ENCODE results near the gene NOTCH4. TPM values are rescaled to one million over a fixed set of nuclear protein-coding genes. Genes with fewer than 3 reads are reported as not detected.
A peak's percentile ranks its signal among the peaks of the same experiment; 100 is the strongest.

NOTCH4 gene
- total and polyA plus RNA-seq, 9 of the 15 experiments (the other 6 are each of a cell fraction or from before 2014, with no cell fraction given), result 0.24 to 4.3 (median 1.7) TPM

DNA sequence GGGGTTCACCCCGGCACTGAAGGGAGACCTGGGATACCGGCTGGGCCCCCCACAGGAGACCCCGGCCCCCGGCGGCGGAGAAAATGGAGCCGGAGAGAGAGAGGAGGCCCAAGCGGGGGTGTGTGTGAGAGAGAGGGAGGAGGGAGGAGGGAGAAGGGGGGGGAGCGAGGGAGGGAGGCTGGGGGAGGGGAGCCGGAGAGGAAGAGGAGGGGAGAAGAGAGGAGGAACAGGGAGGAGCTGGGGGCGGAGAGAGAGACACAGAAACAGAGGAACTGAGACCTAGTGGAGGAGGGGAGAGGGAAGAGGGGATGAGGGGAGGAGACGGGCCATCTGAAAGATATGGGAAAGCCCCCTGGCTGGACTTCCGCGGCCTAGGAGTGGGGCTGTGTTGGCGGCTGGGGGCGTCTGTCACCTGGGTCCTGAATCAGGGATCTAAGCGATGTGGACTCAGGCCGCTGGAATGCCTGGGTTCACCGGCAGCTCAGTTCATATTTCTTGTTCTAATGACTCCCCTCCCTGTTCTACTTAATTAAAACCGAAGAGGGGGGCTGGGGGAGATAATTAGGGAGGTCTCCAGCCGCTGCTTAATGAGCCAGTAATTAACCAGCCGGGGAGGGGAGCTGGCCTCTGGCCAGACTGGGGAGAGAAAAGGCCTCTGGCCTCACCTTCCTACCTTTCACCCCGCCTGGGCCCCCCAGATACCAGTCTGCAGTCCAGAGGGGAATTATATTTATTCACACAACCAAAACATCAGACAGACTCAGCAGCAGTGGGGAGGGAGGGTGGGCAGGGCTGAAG is 33.6 kb downstream of the NOTCH4 start, which contains the start of gene PBX2 (continued):
- TF ChIP-seq, protein P1, sequence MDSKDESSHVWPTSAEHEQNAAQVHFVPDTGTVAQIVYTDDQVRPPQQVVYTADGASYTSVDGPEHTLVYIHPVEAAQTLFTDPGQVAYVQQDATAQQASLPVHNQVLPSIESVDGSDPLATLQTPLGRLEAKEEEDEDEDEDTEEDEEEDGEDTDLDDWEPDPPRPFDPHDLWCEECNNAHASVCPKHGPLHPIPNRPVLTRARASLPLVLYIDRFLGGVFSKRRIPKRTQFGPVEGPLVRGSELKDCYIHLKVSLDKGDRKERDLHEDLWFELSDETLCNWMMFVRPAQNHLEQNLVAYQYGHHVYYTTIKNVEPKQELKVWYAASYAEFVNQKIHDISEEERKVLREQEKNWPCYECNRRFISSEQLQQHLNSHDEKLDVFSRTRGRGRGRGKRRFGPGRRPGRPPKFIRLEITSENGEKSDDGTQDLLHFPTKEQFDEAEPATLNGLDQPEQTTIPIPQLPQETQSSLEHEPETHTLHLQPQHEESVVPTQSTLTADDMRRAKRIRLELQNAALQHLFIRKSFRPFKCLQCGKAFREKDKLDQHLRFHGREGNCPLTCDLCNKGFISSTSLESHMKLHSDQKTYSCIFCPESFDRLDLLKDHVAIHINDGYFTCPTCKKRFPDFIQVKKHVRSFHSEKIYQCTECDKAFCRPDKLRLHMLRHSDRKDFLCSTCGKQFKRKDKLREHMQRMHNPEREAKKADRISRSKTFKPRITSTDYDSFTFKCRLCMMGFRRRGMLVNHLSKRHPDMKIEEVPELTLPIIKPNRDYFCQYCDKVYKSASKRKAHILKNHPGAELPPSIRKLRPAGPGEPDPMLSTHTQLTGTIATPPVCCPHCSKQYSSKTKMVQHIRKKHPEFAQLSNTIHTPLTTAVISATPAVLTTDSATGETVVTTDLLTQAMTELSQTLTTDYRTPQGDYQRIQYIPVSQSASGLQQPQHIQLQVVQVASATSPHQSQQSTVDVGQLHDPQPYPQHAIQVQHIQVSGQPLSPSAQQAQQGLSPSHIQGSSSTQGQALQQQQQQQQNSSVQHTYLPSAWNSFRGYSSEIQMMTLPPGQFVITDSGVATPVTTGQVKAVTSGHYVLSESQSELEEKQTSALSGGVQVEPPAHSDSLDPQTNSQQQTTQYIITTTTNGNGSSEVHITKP (IDR thresholded peaks at IDR 0.05; ENCODE audit: partially characterized antibody), result peak; percentile 54
- TF ChIP-seq POLR3A (IDR thresholded peaks at IDR 0.05; ENCODE audit: borderline replicate concordance, extremely low read depth, insufficient read depth, insufficient read length) (no peak), ELF2 (CRISPR knock-in tag; IDR thresholded peaks at IDR 0.05) (peak; percentile 72; the same call in 1 of the 2 replicates), MYC (IDR thresholded peaks at IDR 0.05; ENCODE audit: low read depth, low read length) (peak; percentile 25; the same call in 1 of the 2 replicates), MYC (CRISPR knock-in tag; IDR thresholded peaks at IDR 0.05; ENCODE audit: borderline replicate concordance, low read depth) (peak; percentile 56; the same call in 1 of the 2 replicates), TCF7 (IDR thresholded peaks at IDR 0.05; ENCODE audit: borderline replicate concordance) (no peak), ZNF436 (CRISPR knock-in tag; IDR thresholded peaks at IDR 0.05) (no peak), ARID2 (IDR thresholded peaks at IDR 0.05) (peak; percentile 5; the same call in 1 of the 2 replicates), ZNF589 (CRISPR knock-in tag; IDR thresholded peaks at IDR 0.05; ENCODE audit: low read depth) (no peak), ZNF586 (CRISPR knock-in tag; conservative IDR thresholded peaks at IDR 0.05) (no peak), PML (IDR thresholded peaks at IDR 0.05; ENCODE audit: low read length) (no peak), SRF (CRISPR knock-in tag; IDR thresholded peaks at IDR 0.05) (peak in 1 of 2 experiments; percentile 29; a peak in 1 of 4 replicates), SPI1 (IDR thresholded peaks at IDR 0.05; ENCODE audit: borderline replicate concordance, low read depth, low read length) (peak; percentile 84), POLR2AphosphoS5 (IDR thresholded peaks at IDR 0.05; ENCODE audit: control insufficient read depth, insufficient read depth, low read depth, low read length) (peak; percentile 42; the same call in 1 of the 2 replicates), ZNF316 (IDR thresholded peaks at IDR 0.05) (no peak), RBM34 (IDR thresholded peaks at IDR 0.05; ENCODE audit: borderline replicate concordance, insufficient read depth, low read length) (no peak), RBM22 (IDR thresholded peaks at IDR 0.05; ENCODE audit: low read depth, low read length, poor library complexity, severe bottlenecking) (no peak), ZNF445 (CRISPR knock-in tag; IDR thresholded peaks at IDR 0.05; ENCODE audit: low read depth) (no peak), SMARCA4 (IDR thresholded peaks at IDR 0.05) (peak; percentile 77)
- TF ChIP-seq, protein P2, sequence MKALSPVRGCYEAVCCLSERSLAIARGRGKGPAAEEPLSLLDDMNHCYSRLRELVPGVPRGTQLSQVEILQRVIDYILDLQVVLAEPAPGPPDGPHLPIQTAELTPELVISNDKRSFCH (CRISPR knock-in tag; IDR thresholded peaks at IDR 0.05), result no peak
- TF ChIP-seq, protein P2 (tag; IDR thresholded peaks at IDR 0.05), result no peak
- TF ChIP-seq, protein P3, sequence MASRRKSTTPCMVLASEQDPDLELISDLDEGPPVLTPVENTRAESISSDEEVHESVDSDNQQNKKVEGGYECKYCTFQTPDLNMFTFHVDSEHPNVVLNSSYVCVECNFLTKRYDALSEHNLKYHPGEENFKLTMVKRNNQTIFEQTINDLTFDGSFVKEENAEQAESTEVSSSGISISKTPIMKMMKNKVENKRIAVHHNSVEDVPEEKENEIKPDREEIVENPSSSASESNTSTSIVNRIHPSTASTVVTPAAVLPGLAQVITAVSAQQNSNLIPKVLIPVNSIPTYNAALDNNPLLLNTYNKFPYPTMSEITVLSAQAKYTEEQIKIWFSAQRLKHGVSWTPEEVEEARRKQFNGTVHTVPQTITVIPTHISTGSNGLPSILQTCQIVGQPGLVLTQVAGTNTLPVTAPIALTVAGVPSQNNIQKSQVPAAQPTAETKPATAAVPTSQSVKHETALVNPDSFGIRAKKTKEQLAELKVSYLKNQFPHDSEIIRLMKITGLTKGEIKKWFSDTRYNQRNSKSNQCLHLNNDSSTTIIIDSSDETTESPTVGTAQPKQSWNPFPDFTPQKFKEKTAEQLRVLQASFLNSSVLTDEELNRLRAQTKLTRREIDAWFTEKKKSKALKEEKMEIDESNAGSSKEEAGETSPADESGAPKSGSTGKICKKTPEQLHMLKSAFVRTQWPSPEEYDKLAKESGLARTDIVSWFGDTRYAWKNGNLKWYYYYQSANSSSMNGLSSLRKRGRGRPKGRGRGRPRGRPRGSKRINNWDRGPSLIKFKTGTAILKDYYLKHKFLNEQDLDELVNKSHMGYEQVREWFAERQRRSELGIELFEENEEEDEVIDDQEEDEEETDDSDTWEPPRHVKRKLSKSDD (conservative IDR thresholded peaks at IDR 0.05; ENCODE audit: low read length), result no peak

Data from K562 (cell line).